IMR-90 (cell line): Measurements from ENCODE around the gene DNAJC7. TPM values are rescaled to one million over a fixed set of nuclear protein-coding genes. Genes with fewer than 3 reads are reported as not detected.

Experiments used
- ATAC-seq: fragments of 200-7000 bp; cut with Tn5 transposase; 2 replicates; pipeline ENCODE4 v1.9.1; 2020; ENCODE audit warnings: low read depth, mild to moderate bottlenecking, moderate library complexity
- BruUV-seq: library from RNA; stranded (reverse); fragments of 400-500 nt; replicated peaks from 2 replicates; lab custom pipeline; 2021; lab: Mats Ljungman, UMichigan
- CTCF ChIA-PET: fragments of 300-600 bp; formaldehyde crosslinking; extraction: SDS; loops from one replicate; lab custom pipeline; 2021; ENCODE audit warnings: antibody characterized with exemption; lab: Yijun Ruan, JAX
- POLR2A ChIA-PET: fragments of 300-600 bp; sonication (Branson Sonifier 250); formaldehyde crosslinking; loops from one replicate; lab custom pipeline; 2022; ENCODE audit warnings: antibody characterized with exemption; ENCODE audit not compliant: unreplicated experiment; lab: Charles Lee
- DNase-seq: peaks from one replicate; pipeline ENCODE4 v3.0.0; 2013
- H2AFZ ChIP-seq: replicated peaks from 2 replicates; pipeline ENCODE3; 2013; ENCODE audit warnings: low read length, mild to moderate bottlenecking; ENCODE audit not compliant: poor library complexity
- H2AK5ac ChIP-seq: 2 replicates; pipeline ENCODE4 v1.6.1; 2013; ENCODE audit warnings: low read depth, low read length, inconsistent platforms
- H2AK9ac ChIP-seq: replicated peaks from 2 replicates; pipeline ENCODE3; 2013; ENCODE audit warnings: mild to moderate bottlenecking, low read depth, low read length, moderate library complexity; ENCODE audit not compliant: poor library complexity
- H2BK120ac ChIP-seq: 2 replicates; pipeline ENCODE4 v1.6.1; 2013; ENCODE audit warnings: low read depth, low read length, inconsistent platforms
- H2BK15ac ChIP-seq: 3 replicates; pipeline ENCODE4 v1.6.1; 2013; ENCODE audit warnings: low read depth, low read length, inconsistent platforms
- H2BK20ac ChIP-seq: 2 replicates; pipeline ENCODE4 v1.6.1; 2013; ENCODE audit warnings: low read depth, mild to moderate bottlenecking, inconsistent platforms, low read length, moderate library complexity
- H2BK5ac ChIP-seq: 2 replicates; pipeline ENCODE4 v1.6.1; 2013; ENCODE audit warnings: mild to moderate bottlenecking, low read depth, low read length, inconsistent platforms; ENCODE audit not compliant: poor library complexity, severe bottlenecking
- H3K14ac ChIP-seq: replicated peaks from 2 replicates; pipeline ENCODE4 v1.6.1; 2013; ENCODE audit warnings: low read depth, low read length, inconsistent platforms
- H3K18ac ChIP-seq: 2 replicates; pipeline ENCODE4 v1.6.1; 2013; ENCODE audit warnings: low read depth, low read length, control low read depth
- H3K23ac ChIP-seq: 2 replicates; pipeline ENCODE4 v1.6.1; 2013; ENCODE audit warnings: low read depth, low read length, inconsistent platforms
- H3K27ac ChIP-seq: 2 replicates; pipeline ENCODE4 v1.5.1; 2013; ENCODE audit warnings: mild to moderate bottlenecking, control low read depth, low read length; ENCODE audit not compliant: insufficient read depth
- H3K27me3 ChIP-seq: 2 replicates; pipeline ENCODE4 v1.6.1; 2013; ENCODE audit warnings: low read length; ENCODE audit not compliant: control insufficient read depth, insufficient read depth
- H3K36me3 ChIP-seq: 2 replicates; pipeline ENCODE4 v1.6.1; 2013; ENCODE audit warnings: low read length, mixed read lengths; ENCODE audit not compliant: control insufficient read depth, insufficient read depth
- H3K4ac ChIP-seq: 2 replicates; pipeline ENCODE4 v1.6.1; 2013; ENCODE audit warnings: low read depth, low read length, inconsistent platforms
- H3K4me1 ChIP-seq: 2 replicates; pipeline ENCODE4 v1.6.1; 2013; ENCODE audit warnings: low read length, mixed read lengths; ENCODE audit not compliant: control insufficient read depth, insufficient read depth
- H3K4me2 ChIP-seq: 2 replicates; pipeline ENCODE4 v1.6.1; 2013; ENCODE audit warnings: low read depth, mild to moderate bottlenecking, control low read depth, low read length, moderate library complexity
- H3K4me3 ChIP-seq: 2 replicates; pipeline ENCODE4 v1.5.1; 2013; ENCODE audit warnings: low read depth, mild to moderate bottlenecking, control low read depth, low read length, moderate library complexity; ENCODE audit not compliant: insufficient read depth
- H3K56ac ChIP-seq: 2 replicates; pipeline ENCODE4 v1.6.1; 2013; ENCODE audit warnings: low read length, inconsistent platforms; ENCODE audit not compliant: insufficient read depth; ENCODE audit errors: extremely low read depth
- H3K79me1 ChIP-seq, 2 experiments: 2 replicates each; pipeline ENCODE4 v1.6.1; 2013; ENCODE audit warnings: low read length in 2 of 2, inconsistent platforms in 1 of 2, low read depth in 1 of 2
- H3K9ac ChIP-seq: 2 replicates; pipeline ENCODE4 v1.6.1; 2013; ENCODE audit warnings: low read depth, low read length, control low read depth
- H3K9me1 ChIP-seq: 2 replicates; pipeline ENCODE4 v1.6.1; 2013; ENCODE audit warnings: low read length, inconsistent platforms; ENCODE audit not compliant: insufficient read depth
- H3K9me3 ChIP-seq: 2 replicates; pipeline ENCODE4 v1.6.1; 2013; ENCODE audit warnings: low read length; ENCODE audit not compliant: control insufficient read depth, insufficient read depth
- H4K20me1 ChIP-seq: 2 replicates; pipeline ENCODE4 v1.6.1; 2013; ENCODE audit warnings: low read length, inconsistent platforms; ENCODE audit not compliant: insufficient read depth
- H4K5ac ChIP-seq: 2 replicates; pipeline ENCODE4 v1.6.1; 2013; ENCODE audit warnings: mild to moderate bottlenecking, low read depth, low read length, control low read depth
- H4K8ac ChIP-seq, 2 experiments: 2 replicates each; pipeline ENCODE4 v1.6.1; 2013; ENCODE audit warnings: low read depth in 2 of 2, low read length in 2 of 2, control low read depth in 1 of 2, inconsistent platforms in 1 of 2
- H4K91ac ChIP-seq: 2 replicates; pipeline ENCODE4 v1.6.1; 2013; ENCODE audit warnings: low read depth, low read length, inconsistent platforms; ENCODE audit not compliant: insufficient read depth
- BHLHE40 ChIP-seq: fragments of 150-350 bp; IDR thresholded peaks from 2 replicates; pipeline ENCODE4 v1.6.1; 2016; ENCODE audit warnings: mild to moderate bottlenecking, low read depth, low read length
- CEBPB ChIP-seq: IDR thresholded peaks from 2 replicates; pipeline ENCODE4 v1.6.1; 2012; ENCODE audit warnings: low read depth, low read length, improper control_type of control experiment
- CHD1 ChIP-seq: IDR thresholded peaks from 2 replicates; pipeline ENCODE4 v1.6.1; 2012; ENCODE audit warnings: low read depth, low read length, improper control_type of control experiment
- CTCF ChIP-seq: conservative IDR thresholded peaks from 2 replicates; pipeline ENCODE4 v1.5.1; 2012; ENCODE audit warnings: mild to moderate bottlenecking, low read depth, low read length, improper control_type of control experiment
- ELK1 ChIP-seq: fragments of 150-350 bp; IDR thresholded peaks from 2 replicates; pipeline ENCODE4 v1.6.1; 2016; ENCODE audit warnings: low read depth, mild to moderate bottlenecking, low read length, moderate library complexity, borderline replicate concordance
- FOS ChIP-seq: fragments of 150-350 bp; IDR thresholded peaks from 2 replicates; pipeline ENCODE4 v1.6.1; 2016; ENCODE audit warnings: low read depth, low read length
- MAFK ChIP-seq: IDR thresholded peaks from 2 replicates; pipeline ENCODE4 v1.6.1; 2012; ENCODE audit warnings: low read depth, low read length, improper control_type of control experiment
- MAZ ChIP-seq: IDR thresholded peaks from 2 replicates; pipeline ENCODE4 v1.6.1; 2012; ENCODE audit warnings: low read depth, mild to moderate bottlenecking, low read length, improper control_type of control experiment, moderate library complexity, borderline replicate concordance
- NFE2L2 ChIP-seq: fragments of 150-350 bp; IDR thresholded peaks from 2 replicates; pipeline ENCODE4 v1.6.1; 2016; ENCODE audit warnings: low read depth, mild to moderate bottlenecking, low read length
- POLR2A ChIP-seq: IDR thresholded peaks from 2 replicates; pipeline ENCODE4 v1.6.1; 2012; ENCODE audit warnings: mild to moderate bottlenecking, low read depth, low read length
- RAD21 ChIP-seq: IDR thresholded peaks from 2 replicates; pipeline ENCODE4 v1.6.1; 2012; ENCODE audit warnings: low read length, improper control_type of control experiment
- RCOR1 ChIP-seq: IDR thresholded peaks from 2 replicates; pipeline ENCODE4 v1.6.1; 2012; ENCODE audit warnings: mild to moderate bottlenecking, low read length, improper control_type of control experiment; ENCODE audit not compliant: insufficient replicate concordance
- SMC3 ChIP-seq: fragments of 150-350 bp; IDR thresholded peaks from 2 replicates; pipeline ENCODE4 v1.6.1; 2016; ENCODE audit warnings: low read depth, mild to moderate bottlenecking, antibody characterized with exemption, low read length, moderate library complexity
- WGBS, 2 experiments: methylation state at CpG; one replicate each; pipeline versions ENCODE4 v1.1.5 to v1.1.7; 2013; ENCODE audit warnings: missing lambda C conversion rate in 2 of 2; ENCODE audit not compliant: insufficient read length in 1 of 2; ENCODE audit errors: extremely low coverage in 2 of 2; 5-methylcytosine and 5-hydroxymethylcytosine counted together
- dilution Hi-C: fragments of 300-500 bp; cut with HindIII; formaldehyde crosslinking; loops from one replicate; pipeline ENCODE4 v1.14.3; 2018; ENCODE audit warnings: low sequenced_read_pairs; ENCODE audit not compliant: unreplicated experiment
- in situ Hi-C: fragments of 300-500 bp; cut with MboI; formaldehyde crosslinking; loops from 3 replicates; pipeline ENCODE4 v1.14.3; 2019; ENCODE audit warnings: low sequenced_read_pairs, inconsistent platforms, mixed read lengths
- intact Hi-C: fragments of 100-400 bp; cut with micrococcal nuclease; formaldehyde crosslinking; loops from 2 replicates; pipeline ENCODE4 v1.10.0; 2022
- polyA plus RNA-seq, 3 experiments: library from polyadenylated mRNA; depleted of rRNA; stranded (reverse); fragments of >200 nt; gene quantifications; 2 replicates each; pipeline ENCODE4 v1.2.3, GENCODE V29; 2012; ENCODE audit warnings: low replicate concordance in 1 of 3
- total RNA-seq: library from RNA; depleted of rRNA; stranded (reverse); fragments of >200 nt; gene quantifications from 2 replicates; pipeline ENCODE4 v1.2.3, GENCODE V29; 2012

Gene DNAJC7
- total and polyA plus RNA-seq, 2 of the 4 experiments (the other 2 are of a cell fraction), result 49.3 to 71.7 TPM

GRCh38 chr17:41948762-41949460 lies 68.3 kb downstream of the DNAJC7 start:
- Histone ChIP-seq H4K8ac (no peak overlapping the region), H4K20me1 (no peaks in the 10 kb centered on the region), H2AK5ac (no peak overlapping the region), H3K9me1 (0 out of 2 replicates have a peak, but pooled peaks cover 5% of the 10 kb centered on the region), H3K9me3 (no peaks in the 10 kb centered on the region), H3K56ac (no peak overlapping the region), H3K79me1 (no peaks in the 10 kb centered on the region), H3K4ac (no peak overlapping the region), H2BK20ac (no peak overlapping the region), H3K23ac (no peak overlapping the region), H3K18ac (no peak overlapping the region), H3K4me2 (no peak overlapping the region), H2AK9ac (no peak overlapping the region), H4K5ac (no peak overlapping the region), H3K27me3 (no peaks in the 10 kb centered on the region), H3K4me3 (no peak overlapping the region), H2BK15ac (no peak overlapping the region), H3K4me1 (no peaks in the 10 kb centered on the region), H2AFZ (peak overlapping the region; percentile 23), H3K27ac (no peak overlapping the region), H2BK120ac (no peak overlapping the region), H3K9ac (no peak overlapping the region), H4K91ac (no peak overlapping the region), H2BK5ac (no peak overlapping the region), H3K14ac (no peak overlapping the region), H3K36me3 (no peaks in the 10 kb centered on the region)
- TF ChIP-seq FOS (no peak), RCOR1 (no peak), SMC3 (no peak), CEBPB (no peak), CTCF (no peak), CHD1 (no peak), ELK1 (no peak), RAD21 (no peak), NFE2L2 (no peak), POLR2A (no peak), BHLHE40 (no peak), MAZ (no peak), MAFK (no peak)
- no TSS peak for BruUV-seq
- ChIA-PET CTCF (no interaction called here), POLR2A (no interaction called here)
- WGBS, 2 experiments, result 67% methylated on average over 5 of the region's 11 CpGs; no CpG with 5 or more reads in 1 of the 2 experiments
- in situ Hi-C loops (no loop called here), intact Hi-C loops (no loop called here), dilution Hi-C loops (no loop called here)
- DNase-seq (no peak), ATAC-seq (no peak)
